WI38 (cell line): Measurements from ENCODE around the gene MEMO1.

ENCODE experiments used
- H3K4me3 ChIP-seq: 2 replicates; pipeline ENCODE4 v1.5.1; 2011; ENCODE audit warnings: low read depth, mild to moderate bottlenecking, control low read depth, low read length
- TF ChIP-seq, protein P1 (sequence below): IDR thresholded peaks from 2 replicates; pipeline ENCODE4 v1.5.1; 2012; ENCODE audit warnings: low read depth, mild to moderate bottlenecking, control low read depth, low read length

Gene MEMO1

GRCh38 chr2:31992025-31992579 lies 18.7 kb downstream of the MEMO1 start:
- no peak overlapping the region for H3K4me3 ChIP-seq
- TF ChIP-seq, protein P1, sequence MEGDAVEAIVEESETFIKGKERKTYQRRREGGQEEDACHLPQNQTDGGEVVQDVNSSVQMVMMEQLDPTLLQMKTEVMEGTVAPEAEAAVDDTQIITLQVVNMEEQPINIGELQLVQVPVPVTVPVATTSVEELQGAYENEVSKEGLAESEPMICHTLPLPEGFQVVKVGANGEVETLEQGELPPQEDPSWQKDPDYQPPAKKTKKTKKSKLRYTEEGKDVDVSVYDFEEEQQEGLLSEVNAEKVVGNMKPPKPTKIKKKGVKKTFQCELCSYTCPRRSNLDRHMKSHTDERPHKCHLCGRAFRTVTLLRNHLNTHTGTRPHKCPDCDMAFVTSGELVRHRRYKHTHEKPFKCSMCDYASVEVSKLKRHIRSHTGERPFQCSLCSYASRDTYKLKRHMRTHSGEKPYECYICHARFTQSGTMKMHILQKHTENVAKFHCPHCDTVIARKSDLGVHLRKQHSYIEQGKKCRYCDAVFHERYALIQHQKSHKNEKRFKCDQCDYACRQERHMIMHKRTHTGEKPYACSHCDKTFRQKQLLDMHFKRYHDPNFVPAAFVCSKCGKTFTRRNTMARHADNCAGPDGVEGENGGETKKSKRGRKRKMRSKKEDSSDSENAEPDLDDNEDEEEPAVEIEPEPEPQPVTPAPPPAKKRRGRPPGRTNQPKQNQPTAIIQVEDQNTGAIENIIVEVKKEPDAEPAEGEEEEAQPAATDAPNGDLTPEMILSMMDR, result no peak

- H3K4me3 ChIP-seq, result no peak overlapping the region
- TF ChIP-seq, protein P1, result no peak
These were observed 20.9 kb downstream of the MEMO1 start for GRCh38 chr2:31989946-31990345.

DNA sequence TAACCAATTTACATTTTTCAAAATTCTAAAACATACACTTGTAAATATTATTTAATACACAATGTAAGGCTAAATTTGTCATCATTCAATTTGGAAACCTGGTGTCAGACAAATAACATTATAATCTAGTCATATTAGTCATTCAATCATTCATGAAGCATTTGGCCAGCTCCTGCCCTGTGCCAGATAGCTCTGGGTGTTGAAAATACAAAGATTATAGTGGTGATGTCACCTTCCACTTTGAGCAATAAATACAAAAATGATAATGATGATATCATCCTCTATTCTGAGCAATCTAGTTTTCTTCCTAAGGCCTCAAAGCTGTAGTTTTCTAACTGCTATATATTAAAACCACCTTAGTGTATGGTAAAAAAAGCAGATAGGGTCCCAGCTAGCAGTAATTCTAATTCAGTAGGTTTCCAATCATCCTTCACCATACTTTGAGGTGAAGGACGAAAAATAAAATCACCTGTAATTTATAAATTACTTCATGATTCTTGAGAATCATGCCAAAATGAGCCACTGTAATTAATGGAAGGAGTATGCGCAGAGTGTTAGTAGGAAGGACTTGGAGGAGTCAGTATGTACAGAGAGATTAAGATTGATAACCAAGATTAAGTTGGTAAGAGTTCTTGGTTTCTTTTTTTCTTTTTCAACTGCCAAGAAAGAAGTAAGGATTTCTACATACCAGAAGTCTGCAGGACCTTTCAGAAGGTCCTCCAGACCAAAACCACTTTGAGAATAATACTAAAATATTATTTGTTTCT lies 23.2 kb downstream of the MEMO1 start:
- H3K4me3 ChIP-seq, result no peak overlapping the region
- TF ChIP-seq, protein P1, result no peak

- no peak overlapping the region for H3K4me3 ChIP-seq
- TF ChIP-seq, protein P1, result no peak
These were observed 23.9 kb downstream of the MEMO1 start for GRCh38 chr2:31986906-31987305.

DNA sequence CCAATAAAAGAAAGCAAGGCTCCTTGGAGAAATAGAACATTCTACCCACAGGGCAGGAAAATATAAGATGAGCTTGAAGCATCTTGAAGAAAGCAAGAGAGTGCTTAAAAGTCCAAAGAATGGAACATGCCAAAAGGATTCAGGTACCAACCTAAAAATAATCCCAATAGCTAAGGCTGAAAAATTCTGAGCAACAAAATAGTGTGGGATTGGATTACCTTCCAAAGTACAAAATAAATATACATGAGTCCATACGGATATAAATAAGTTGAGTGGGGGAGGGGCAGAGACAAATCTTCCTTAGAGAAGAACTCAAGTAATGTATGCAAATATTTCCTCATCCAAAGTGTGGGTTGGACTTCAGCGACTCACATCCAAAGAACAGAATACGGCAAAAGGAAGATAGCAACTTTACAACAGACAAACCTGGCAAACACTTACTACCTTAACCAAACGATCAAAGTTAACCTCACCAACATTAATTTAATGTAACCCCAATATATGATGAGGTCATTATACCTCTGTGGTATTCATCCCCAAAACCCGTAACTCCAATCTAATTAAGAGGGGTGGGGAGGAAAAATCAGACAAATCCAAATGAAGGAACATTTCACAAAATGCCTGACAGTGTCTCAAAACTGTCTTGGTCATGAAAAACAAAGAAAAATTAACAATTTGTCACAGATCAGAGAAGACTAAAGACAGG lies 26.9 kb downstream of the MEMO1 start:
- TF ChIP-seq, protein P1, result no peak
- H3K4me3 ChIP-seq, result no peak overlapping the region

DNA sequence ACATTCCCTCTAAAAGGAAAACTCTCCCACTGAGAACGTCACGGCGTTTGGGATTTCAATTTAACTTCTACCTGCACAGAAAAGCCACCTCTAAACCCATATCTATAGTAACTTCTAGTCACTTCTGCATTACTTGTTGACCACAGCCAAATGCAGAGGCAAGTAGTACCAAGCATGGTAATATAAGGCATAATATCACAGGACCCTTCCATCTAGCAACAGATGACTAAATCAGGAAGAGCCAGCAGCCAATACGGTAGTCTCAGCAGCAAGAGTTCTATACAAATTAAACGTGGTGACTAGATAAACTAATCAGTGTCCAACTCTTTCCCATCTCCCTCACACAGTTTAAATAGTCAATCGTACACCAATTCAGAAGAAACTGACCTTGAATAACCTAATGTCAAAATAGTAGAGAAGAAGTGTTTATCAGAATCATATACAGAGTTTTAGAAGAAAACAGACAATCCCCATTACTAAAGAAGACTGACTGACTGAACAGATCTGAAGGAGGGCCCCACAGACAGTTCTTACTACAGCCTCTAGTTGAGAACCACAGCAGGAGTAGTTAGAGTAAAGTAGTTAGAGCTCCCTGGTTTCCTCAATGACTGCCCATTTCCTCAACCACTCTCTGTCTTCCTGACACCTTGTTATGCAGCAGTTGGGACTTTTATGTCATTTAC lies 30.0 kb downstream of the MEMO1 start:
- TF ChIP-seq, protein P1, result no peak
- H3K4me3 ChIP-seq, result no peak overlapping the region
